NCI-H2196 (cell line): ENCODE data around the gene LAMC3.

Experiments used
- DNase-seq: peaks from one replicate; lab custom pipeline; 2025; ENCODE audit not compliant: unreplicated experiment; lab: John Stamatoyannopoulos, UW

The LAMC3 gene

GRCh38 chr9:131043087-131043486, 34.1 kb downstream of the LAMC3 start:
- no peak for DNase-seq

DNA sequence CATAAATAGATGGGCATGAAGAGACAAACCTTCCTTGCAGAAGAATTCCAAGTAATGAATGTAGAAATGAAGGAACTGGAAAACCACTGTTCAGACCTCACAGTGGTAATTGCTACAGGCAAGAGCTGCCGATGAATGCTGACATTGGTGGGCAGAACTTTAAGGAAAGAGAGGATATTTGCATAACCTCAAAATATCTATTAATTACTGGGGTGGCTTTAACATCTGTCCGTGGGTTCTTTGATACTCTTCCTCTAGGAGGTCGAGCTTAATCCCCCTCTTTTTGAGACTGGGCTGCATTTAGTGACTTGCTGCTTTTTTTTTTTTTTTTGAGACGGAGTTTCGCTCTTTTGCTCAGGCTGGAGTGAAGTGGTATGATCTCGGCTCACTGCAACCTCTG, 34.7 kb downstream of the LAMC3 start:
- DNase-seq = no peak

DNA sequence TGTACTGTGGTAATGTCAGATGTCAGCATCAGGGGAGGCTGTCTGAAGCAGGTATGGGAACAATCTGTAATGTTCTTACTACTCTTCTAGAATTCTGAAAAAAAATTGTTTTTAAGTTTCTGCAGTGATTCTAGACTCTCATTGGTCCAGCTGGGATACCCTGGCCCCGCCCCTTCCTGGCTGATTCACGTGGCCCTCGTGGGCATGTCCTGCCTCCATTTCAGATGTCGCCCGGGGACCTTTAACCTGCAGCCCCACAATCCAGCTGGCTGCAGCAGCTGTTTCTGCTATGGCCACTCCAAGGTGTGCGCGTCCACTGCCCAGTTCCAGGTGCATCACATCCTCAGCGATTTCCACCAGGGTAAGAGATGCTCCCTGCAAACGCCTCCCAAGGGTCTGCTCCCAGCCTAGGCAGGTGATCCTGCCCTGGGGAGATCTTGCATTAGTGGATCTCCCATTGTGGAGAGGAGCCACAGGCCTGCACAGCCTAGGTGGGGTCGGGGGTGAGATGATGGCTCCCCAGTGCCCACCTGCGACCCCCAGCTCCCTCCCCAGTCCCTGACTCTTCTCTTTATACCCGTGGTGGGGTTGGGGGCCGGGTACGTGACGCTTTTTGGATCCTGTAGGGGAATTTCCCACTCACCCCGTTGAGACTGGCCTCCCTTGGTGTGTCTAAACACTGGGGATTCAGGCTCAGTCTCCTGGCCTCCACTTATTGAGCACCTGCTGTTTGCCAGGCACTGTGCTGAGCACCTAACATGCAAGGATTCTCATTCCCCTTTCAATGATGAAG, 36.5 kb downstream of the LAMC3 start:
- no peak for DNase-seq

DNA sequence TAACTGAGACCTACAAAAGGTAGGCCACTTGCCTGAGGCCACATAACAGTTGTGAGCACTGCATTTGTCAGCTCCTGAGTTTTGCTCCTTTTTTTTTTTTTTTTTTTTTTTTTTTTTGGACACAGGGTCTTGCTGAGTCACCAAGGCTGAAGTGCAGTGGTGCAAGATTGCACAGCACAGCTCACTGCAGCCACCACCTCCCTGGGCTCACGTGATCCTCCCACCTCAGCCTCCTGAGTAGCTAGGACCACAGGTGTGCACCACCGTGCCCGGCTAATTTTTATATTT, 37.1 kb downstream of the LAMC3 start:
- DNase-seq = no peak

GRCh38 chr9:131046581-131047202, 37.7 kb downstream of the LAMC3 start:
- DNase-seq = peak; percentile 78

DNA sequence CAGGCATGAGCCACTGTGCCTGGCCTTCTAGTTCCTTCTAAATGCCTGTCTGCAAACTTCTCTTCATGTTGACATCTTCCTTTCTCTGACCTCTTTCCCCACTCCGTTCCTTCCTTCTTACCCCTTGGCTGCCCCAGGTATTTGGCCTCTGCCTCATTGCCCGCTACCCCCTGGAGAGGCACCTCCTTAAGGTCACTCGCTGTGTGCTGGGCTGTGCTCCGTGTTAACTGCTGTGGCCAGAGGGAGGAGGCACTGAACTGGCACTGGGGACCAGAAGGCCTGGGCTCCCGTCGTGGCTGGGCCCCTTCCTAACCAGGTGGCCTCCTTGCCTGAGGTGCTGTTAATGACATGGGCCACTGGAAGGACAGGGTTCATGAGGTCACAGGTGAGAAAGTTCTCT, 39.4 kb downstream of the LAMC3 start:
- DNase-seq = no peak

- no peak for DNase-seq
These were observed 39.8 kb downstream of the LAMC3 start for GRCh38 chr9:131048820-131049219.

DNA sequence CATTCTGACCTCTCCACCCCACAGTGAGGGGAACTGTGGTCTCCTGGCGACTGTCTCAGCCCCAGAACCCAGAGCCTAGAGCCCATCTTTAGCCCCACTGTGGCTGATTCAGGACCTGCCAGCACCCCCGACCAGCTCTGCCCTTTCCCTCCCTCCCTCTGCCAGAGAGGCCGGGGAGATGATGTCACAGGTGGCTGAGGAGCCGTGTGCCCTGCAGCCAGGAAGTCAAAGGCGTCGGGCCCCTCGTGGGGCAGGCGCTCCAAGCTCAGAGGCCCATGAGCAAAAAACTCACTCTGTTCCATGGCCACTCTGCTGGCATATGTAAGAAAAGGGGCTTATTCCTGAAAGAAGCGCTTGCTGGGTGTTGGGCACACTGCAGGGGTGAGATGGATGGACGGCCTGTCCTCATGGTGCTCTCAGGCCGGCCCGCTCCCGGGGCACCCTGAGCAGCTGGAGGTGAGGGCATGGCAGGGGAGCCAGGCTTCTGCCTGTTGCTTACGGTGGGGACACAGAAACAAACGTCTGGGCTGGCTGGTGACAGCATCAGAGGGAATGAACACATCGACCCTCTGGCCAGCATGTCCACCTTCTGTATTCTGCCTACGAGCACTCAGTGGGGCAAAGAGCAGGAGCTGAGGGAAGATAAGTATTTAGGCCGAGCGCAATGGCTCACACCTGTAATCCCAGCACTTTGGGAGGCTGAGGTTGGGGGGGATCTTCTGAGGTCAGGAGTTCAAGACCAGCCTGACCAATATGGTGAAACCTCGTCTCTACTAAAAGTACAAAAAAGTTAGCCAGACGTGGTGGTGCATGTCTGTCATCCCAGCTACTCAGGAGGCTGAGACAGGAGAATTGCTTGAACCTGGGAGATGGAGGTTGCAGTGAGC, 41.1 kb downstream of the LAMC3 start:
- no peak for DNase-seq

GRCh38 chr9:131050831-131051230, 41.9 kb downstream of the LAMC3 start:
- no peak for DNase-seq

DNA sequence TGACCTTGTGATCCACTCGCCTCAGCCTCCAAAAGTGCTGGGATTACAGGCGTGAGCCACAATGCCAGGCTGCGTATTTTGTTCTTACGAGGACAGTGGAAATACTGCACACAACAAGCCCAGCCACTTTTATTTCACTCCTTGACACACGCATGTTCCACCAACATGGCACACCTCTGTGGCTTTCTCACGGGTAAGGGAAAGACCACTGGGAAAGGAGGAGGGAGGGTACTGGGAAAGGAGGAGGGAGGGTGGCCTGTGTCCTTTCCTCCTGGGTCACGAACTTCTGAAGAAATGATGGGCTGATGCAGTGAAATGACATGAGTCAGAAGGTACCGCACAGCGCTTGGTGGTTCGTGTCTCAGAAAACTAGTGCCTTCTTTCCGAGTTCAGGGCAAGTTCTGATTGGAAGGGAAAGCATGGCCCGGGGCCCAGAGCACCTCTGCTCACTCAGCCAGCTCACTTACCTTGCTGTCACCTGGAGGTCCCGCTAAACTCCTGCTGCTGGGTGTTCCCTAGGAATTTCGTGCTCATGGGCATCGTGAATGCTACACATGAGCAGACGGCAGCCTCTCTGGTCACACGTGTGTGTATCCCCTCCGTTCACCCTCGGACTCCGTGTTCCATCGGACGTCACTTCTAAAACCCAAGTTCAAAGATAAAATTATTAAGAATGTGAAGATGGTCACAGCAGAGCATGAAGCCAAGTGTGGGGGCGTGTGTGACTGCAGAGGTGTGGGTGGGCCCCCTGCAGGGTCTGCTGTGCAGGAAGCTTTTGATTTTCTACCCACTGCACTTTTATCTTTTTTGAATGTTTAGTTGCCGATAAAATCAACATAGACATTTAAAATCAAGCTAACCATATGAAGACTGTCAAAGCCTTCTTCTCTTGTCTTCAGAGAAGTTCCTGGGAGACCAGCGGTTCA, 42.9 kb downstream of the LAMC3 start:
- DNase-seq = no peak

- no peak for DNase-seq
These were observed 44.9 kb downstream of the LAMC3 start for GRCh38 chr9:131053896-131054295.

- no peak for DNase-seq
These were observed 48.0 kb downstream of the LAMC3 start for GRCh38 chr9:131056781-131057506.

- DNase-seq = no peak
These were observed 52.1 kb downstream of the LAMC3 start for GRCh38 chr9:131060900-131061630.

- DNase-seq = no peak
These were observed 54.0 kb downstream of the LAMC3 start for GRCh38 chr9:131062969-131063368.

- no peak for DNase-seq
These were observed 56.6 kb downstream of the LAMC3 start for GRCh38 chr9:131065599-131065998.

- no peak for DNase-seq
These were observed 58.7 kb downstream of the LAMC3 start for GRCh38 chr9:131067625-131068024.

DNA sequence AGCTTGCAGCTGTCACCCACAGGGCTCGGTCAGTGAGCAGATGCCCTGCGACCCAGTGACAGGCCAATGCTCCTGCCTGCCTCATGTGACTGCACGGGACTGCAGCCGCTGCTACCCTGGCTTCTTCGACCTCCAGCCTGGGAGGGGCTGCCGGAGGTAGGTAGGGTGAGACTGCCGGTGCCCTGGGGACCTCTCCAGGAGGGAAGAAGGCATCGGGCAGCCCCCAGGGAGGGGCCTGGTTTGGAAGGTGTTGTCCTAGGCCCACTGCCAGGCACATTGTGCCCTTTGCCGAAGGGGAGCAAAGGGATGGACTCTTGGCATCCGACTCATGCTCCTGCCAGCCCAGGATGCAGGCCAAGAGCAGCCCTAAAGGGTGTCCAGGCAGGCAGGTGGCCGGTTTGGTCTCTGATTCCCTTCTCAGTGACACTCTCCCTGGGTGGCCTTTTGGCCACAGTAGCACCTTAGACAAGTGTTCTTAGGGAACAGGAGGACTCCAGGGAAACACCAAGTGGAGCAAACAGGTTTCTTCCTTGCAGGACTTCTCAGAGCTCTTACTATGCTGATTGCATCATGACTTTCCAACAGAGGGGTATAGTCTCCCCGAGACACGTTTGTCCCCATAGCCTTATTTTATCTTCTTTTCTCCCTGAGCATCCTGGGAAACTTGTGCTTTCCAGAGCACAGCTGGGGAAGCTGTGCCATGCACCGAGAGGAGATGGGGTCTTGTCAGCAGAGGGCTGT, 59.3 kb downstream of the LAMC3 start:
- no peak for DNase-seq

DNA sequence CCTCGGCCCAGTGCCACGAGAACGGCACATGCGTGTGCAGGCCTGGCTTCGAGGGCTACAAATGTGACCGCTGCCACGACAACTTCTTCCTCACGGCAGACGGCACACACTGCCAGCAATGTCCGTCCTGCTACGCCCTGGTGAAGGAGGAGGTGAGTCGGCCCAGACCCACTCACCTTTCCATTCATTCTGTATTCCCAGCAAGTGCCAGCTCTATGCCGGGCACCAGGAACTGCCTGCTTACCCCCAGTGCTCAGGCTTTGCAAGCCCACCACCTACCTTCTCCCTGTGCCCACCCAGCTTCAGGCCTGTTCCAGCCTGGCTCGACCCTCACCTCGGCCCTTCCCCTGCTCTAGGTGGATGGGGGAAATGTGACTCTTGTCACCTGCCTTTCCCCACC, 60.7 kb downstream of the LAMC3 start:
- no peak for DNase-seq
